Left lung (tissue), 10 donors: ENCODE data around the gene ZIM2. TPM values are rescaled to one million over a fixed set of nuclear protein-coding genes. Genes with fewer than 3 reads are reported as not detected.
"Not testable (repeated sequence)": the region's sequence is repeated elsewhere in the genome, so short reads cannot be mapped to it uniquely, and the experiment has no call there.

Experiments
- ATAC-seq: fragments of 200-7000 bp; cut with Tn5 transposase; one replicate; pipeline ENCODE4 v1.9.1; 2020; ENCODE audit warnings: moderate library complexity
- DNase-seq, 4 donors: peaks; one replicate each; pipeline ENCODE4 v3.0.0-alpha.2; 2013 to 2020
- H3K27ac ChIP-seq, 2 donors: fragments of 200-600 bp; sonication (generic) in 1 of 2; one replicate each; pipeline versions ENCODE4 v1.5.0 to v1.8.0; 2020 to 2021
- H3K27me3 ChIP-seq, 2 donors: fragments of 200-600 bp; sonication (generic) in 1 of 2; one replicate each; pipeline versions ENCODE4 v1.5.0 to v1.8.0; 2020 to 2021
- H3K36me3 ChIP-seq, 2 donors: fragments of 200-600 bp; sonication (generic) in 1 of 2; one replicate each; pipeline versions ENCODE4 v1.5.0 to v1.8.0; 2020 to 2021
- H3K4me1 ChIP-seq, 2 donors: fragments of 200-600 bp; one replicate each; pipeline ENCODE4 v1.8.0; 2021
- H3K4me3 ChIP-seq, 2 donors: fragments of 200-600 bp; sonication (generic) in 1 of 2; one replicate each; pipeline versions ENCODE4 v1.5.0 to v1.8.0; 2020 to 2021; ENCODE audit warnings: mild to moderate bottlenecking in 1 of 2
- H3K9me3 ChIP-seq, 2 donors: fragments of 200-600 bp; sonication (generic) in 1 of 2; one replicate each; pipeline versions ENCODE4 v1.5.0 to v1.8.0; 2020 to 2021
- CTCF ChIP-seq, 2 donors: fragments of 200-600 bp; sonication (generic) in 1 of 2; IDR thresholded peaks; one replicate each; pipeline versions ENCODE4 v1.5.0 to v1.8.0; 2021; ENCODE audit warnings: antibody characterized with exemption in 2 of 2
- intact Hi-C, 2 donors: fragments of 100-400 bp; cut with DNase I; formaldehyde crosslinking; loops; one replicate each; pipeline versions ENCODE4 v1.11.2 to v1.14.2; 2022
- polyA plus RNA-seq, 6 donors: library from polyadenylated mRNA; unstranded; fragments of 120-200 nt; gene quantifications; one replicate each; pipeline ENCODE4 v1.2.1, GENCODE V29; 2013; ENCODE audit not compliant: insufficient read length in 6 of 6
- total RNA-seq, 2 donors: library from RNA; stranded (reverse); fragmentation: NEBNext Ultra II Directional; extraction: Animal tissue kit (Norgen Biotek cat#: 25700); gene quantifications; one replicate each; pipeline ENCODE4 v1.2.1, GENCODE V29; 2021
- donor health status: DM: no; HTN: yes; CAD: no.
- donor health status: DM: no; HTN: no; CAD: no.

ZIM2 gene
- total and polyA plus RNA-seq, 8 donors: 0.12 to 2.9 (median 1.8) TPM

GRCh38 chr19:56858026-56858425, 17.5 kb upstream of the ZIM2 start:
- Histone ChIP-seq H3K27ac (no peak overlapping the region), H3K4me1 (no peaks in the 10 kb centered on the region), H3K9me3 (peaks cover 0 to 35% of the 10 kb centered on the region in 2 donors), H3K27me3 (peaks cover 0 to 12% of the 10 kb centered on the region in 2 donors), H3K4me3 (no peak overlapping the region), H3K36me3 (no peaks in the 10 kb centered on the region)
- DNase-seq (no peak), ATAC-seq (no peak)
- no peak for TF ChIP-seq CTCF (IDR thresholded peaks at IDR 0.05)
- intact Hi-C loops: no loop called here

DNA sequence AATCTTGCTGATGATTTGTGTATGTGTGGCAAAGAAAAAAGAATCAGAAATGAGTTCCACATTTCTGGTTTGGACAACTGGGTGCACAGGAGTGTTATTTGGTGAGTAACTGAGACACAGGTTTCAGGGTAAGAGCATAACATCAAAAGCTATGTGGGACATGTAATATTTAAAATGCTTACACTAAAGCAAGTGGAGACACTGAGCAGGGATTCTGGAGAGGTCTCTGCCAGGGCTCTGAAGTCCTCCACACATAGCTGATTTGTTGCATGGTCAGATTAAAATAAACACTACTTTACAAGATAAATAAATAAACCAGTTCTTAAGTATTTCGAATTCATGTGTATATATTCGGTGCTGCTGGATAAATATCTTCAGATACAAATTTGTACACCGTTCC, 16.3 kb upstream of the ZIM2 start:
- Histone ChIP-seq H3K27ac (no peak overlapping the region), H3K36me3 (no peaks in the 10 kb centered on the region), H3K9me3 (peaks cover 0 to 36% of the 10 kb centered on the region in 2 donors), H3K27me3 (peaks cover 0 to 12% of the 10 kb centered on the region in 2 donors), H3K4me1 (no peaks in the 10 kb centered on the region), H3K4me3 (no peak overlapping the region)
- ATAC-seq (no peak), DNase-seq (no peak)
- intact Hi-C loops: no loop called here
- no peak for TF ChIP-seq CTCF (IDR thresholded peaks at IDR 0.05)

- H3K9me3 ChIP-seq: peaks cover 0 to 34% of the 10 kb centered on the region in 2 donors
- H3K4me1 ChIP-seq, H3K36me3 ChIP-seq, ATAC-seq, DNase-seq, H3K27me3 ChIP-seq, intact Hi-C loops, H3K27ac ChIP-seq, H3K4me3 ChIP-seq: not testable (repeated sequence)
Observed at GRCh38 chr19:56852361-56852760, 11.8 kb upstream of the ZIM2 start.

DNA sequence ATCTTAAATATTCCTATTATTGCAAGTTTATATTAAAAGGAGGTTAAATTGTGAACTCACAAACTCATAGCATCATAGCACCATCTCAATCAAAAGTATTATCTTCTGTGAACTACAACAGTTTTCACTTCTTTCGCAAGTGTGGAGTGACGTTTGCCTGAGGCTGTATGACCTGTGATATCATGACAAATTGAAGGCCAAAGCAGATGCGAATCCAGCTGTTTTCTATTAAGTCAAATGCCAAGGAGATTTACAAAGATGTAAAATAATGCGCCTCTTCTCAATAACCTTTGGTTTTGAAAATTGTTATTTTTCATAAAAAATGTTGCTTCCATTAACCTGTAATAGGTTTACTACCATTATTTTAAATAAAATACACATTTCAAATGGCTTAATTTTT, 7.6 kb upstream of the ZIM2 start:
- H3K9me3 ChIP-seq: peaks cover 0 to 10% of the 10 kb centered on the region in 2 donors
- peaks cover 0 to 1% of the 10 kb centered on the region in 2 donors for H3K27me3 ChIP-seq
- no peak for DNase-seq
- intact Hi-C loops: no loop called here
- no peak overlapping the region for H3K27ac ChIP-seq
- TF ChIP-seq CTCF (IDR thresholded peaks at IDR 0.05): no peak
- no peaks in the 10 kb centered on the region for H3K4me1 ChIP-seq
- ATAC-seq: no peak
- H3K4me3 ChIP-seq: no peak overlapping the region
- H3K36me3 ChIP-seq: no peaks in the 10 kb centered on the region

- no peak for TF ChIP-seq CTCF (IDR thresholded peaks at IDR 0.05)
- Histone ChIP-seq H3K36me3 (no peaks in the 10 kb centered on the region), H3K27ac (no peak overlapping the region), H3K9me3 (peaks cover 0 to 42% of the 10 kb centered on the region in 2 donors), H3K27me3 (peaks cover 0 to 51% of the 10 kb centered on the region in 2 donors), H3K4me3 (no peak overlapping the region), H3K4me1 (no peaks in the 10 kb centered on the region)
- intact Hi-C loops: no loop called here
- no peak for ATAC-seq
- no peak for DNase-seq
Observed at GRCh38 chr19:56842412-56842811, 1.9 kb upstream of the ZIM2 start.

- Histone ChIP-seq H3K4me1 (no peaks in the 10 kb centered on the region), H3K9me3 (peaks cover 0 to 51% of the 10 kb centered on the region in 2 donors), H3K4me3 (no peak overlapping the region), H3K27me3 (peaks cover 0 to 51% of the 10 kb centered on the region in 2 donors), H3K36me3 (no peaks in the 10 kb centered on the region), H3K27ac (no peak overlapping the region)
- ATAC-seq (no peak), DNase-seq (peak in 1 of 4 donors; percentile 7)
- no peak for TF ChIP-seq CTCF (IDR thresholded peaks at IDR 0.05)
- intact Hi-C loops: no loop called here
Observed at GRCh38 chr19:56841193-56841543, 642 bp upstream of the ZIM2 start.
